Measurements from ENCODE around the gene UCK1.

UCK1 gene

DNA sequence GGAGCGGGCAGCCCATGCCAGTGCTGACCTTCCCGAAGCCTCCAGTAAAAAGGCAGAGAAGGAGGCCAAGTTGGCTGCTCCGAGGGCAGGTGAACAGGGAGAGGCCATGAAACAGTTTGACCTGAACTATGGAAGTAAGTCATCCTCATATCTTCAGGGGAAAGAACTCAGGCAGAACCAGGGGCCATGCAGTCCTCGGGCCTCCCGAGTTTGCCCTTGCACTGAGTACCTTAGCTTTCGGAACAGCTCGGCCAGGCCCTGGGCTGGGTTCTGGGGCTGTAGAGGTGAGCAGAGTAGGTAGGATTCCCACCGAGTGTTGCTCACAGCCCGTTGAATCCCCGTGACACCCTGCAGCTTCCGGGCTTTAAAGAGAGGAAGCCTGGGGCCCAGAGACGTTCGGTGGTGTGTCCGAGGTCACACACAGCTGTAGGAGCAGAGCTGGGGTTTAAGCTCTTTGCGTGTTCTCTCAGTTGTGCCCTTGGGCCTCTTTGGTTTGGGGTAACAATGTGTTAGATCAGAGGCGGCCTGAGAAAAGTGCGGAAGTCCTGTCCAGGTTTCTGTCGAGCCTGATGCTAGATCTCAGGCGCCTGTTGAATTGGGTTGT lies 53.1 kb downstream of the UCK1 start:
- no peak overlapping the region for H3K4me3 ChIP-seq (ENCODE audit: low read length)
- DNase-seq (ENCODE audit: low read depth) = no peak
- TF ChIP-seq, protein P1, sequence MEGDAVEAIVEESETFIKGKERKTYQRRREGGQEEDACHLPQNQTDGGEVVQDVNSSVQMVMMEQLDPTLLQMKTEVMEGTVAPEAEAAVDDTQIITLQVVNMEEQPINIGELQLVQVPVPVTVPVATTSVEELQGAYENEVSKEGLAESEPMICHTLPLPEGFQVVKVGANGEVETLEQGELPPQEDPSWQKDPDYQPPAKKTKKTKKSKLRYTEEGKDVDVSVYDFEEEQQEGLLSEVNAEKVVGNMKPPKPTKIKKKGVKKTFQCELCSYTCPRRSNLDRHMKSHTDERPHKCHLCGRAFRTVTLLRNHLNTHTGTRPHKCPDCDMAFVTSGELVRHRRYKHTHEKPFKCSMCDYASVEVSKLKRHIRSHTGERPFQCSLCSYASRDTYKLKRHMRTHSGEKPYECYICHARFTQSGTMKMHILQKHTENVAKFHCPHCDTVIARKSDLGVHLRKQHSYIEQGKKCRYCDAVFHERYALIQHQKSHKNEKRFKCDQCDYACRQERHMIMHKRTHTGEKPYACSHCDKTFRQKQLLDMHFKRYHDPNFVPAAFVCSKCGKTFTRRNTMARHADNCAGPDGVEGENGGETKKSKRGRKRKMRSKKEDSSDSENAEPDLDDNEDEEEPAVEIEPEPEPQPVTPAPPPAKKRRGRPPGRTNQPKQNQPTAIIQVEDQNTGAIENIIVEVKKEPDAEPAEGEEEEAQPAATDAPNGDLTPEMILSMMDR (conservative IDR thresholded peaks at IDR 0.05; ENCODE audit: low read length) = no peak

DNA sequence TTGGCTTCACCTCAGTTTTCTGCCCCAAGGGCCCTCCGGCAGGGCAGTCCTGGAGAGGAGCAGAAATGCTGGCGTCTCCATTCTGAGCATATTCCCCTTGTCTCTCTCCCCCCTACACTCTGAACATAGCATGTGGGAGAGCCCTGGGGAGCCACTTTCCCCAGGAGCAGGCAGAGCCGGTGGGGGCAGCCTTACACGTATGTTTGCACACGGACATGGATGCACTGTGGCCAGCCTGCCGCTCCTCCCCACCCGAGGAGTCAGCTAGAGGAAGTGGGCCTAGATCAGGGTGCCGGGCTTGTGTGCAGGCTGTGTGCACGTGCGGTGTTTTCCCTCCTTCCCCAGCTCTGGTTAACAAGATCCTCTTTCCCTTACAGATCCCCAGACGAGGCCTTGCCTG lies 53.7 kb downstream of the UCK1 start:
- TF ChIP-seq, protein P1 (conservative IDR thresholded peaks at IDR 0.05; ENCODE audit: low read length) = no peak
- DNase-seq (ENCODE audit: low read depth) = no peak
- no peak overlapping the region for H3K4me3 ChIP-seq (ENCODE audit: low read length)

DNA sequence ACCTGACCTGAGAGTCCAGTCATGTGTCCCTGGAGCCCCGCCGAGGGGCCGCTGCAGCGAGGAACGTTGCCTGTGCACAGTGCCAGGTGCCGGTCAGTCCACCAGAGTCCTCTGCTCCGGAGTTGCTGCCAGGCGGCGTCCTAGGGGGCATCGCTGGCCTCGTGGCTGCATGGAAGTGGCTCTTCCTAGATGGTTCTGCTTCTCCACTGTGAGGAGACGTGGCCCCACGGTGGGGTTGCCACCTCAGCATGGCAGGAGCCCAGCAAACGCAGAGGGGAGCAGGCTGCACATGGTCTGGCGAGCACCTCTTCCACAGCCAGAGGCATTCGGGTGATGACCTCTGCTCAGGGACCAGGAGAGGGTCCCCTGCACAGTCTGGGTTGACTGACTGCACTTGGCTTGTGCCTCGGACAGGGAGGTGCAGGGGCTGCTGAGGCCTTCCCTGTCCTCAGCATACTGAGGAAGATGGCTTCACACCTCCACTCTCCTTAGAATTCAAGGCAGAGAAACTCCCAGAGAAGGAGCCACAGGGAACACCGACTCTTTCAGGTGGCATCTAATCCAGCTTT lies 54.2 kb downstream of the UCK1 start:
- no peak for DNase-seq (ENCODE audit: low read depth)
- TF ChIP-seq, protein P1 (conservative IDR thresholded peaks at IDR 0.05; ENCODE audit: low read length) = no peak
- H3K4me3 ChIP-seq (ENCODE audit: low read length) = no peak overlapping the region

DNA sequence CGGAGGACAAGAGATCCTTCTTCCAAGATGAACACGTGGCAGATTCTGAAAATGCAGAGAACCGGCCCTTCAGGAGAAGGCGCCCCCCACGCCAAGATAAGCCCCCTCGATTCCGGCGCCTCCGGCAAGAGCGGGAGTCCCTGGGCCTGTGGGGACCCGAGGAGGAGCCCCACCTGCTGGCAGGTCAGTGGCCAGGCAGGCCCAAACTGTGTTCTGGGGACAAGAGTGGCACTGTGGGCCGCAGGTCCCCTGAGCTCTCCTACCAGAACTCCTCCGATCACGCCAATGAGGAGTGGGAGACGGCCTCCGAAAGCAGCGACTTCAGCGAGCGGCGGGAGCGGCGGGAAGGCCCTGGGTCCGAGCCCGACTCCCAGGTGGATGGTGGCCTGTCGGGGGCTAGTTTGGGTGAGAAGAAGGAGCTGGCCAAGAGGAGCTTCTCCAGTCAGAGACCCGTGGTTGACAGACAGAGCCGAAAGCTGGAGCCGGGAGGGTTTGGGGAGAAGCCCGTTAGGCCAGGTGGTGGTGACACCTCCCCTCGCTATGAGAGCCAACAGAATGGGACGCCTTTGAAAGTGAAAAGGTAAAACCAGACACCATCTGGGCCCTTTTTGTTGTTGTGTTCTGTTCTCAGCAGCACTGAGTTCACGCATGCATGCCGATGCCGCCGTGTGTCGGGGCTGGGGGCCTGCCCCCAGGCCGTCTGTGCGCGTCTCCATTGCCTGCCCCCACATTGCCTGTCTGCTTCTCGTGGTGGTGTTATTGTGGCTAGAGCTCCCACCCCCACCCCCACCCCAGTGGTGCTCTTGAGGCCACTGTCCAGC lies 54.9 kb downstream of the UCK1 start:
- no peak for DNase-seq (ENCODE audit: low read depth)
- TF ChIP-seq, protein P1 (conservative IDR thresholded peaks at IDR 0.05; ENCODE audit: low read length) = peak; percentile 31
- no peak overlapping the region for H3K4me3 ChIP-seq (ENCODE audit: low read length)

DNA sequence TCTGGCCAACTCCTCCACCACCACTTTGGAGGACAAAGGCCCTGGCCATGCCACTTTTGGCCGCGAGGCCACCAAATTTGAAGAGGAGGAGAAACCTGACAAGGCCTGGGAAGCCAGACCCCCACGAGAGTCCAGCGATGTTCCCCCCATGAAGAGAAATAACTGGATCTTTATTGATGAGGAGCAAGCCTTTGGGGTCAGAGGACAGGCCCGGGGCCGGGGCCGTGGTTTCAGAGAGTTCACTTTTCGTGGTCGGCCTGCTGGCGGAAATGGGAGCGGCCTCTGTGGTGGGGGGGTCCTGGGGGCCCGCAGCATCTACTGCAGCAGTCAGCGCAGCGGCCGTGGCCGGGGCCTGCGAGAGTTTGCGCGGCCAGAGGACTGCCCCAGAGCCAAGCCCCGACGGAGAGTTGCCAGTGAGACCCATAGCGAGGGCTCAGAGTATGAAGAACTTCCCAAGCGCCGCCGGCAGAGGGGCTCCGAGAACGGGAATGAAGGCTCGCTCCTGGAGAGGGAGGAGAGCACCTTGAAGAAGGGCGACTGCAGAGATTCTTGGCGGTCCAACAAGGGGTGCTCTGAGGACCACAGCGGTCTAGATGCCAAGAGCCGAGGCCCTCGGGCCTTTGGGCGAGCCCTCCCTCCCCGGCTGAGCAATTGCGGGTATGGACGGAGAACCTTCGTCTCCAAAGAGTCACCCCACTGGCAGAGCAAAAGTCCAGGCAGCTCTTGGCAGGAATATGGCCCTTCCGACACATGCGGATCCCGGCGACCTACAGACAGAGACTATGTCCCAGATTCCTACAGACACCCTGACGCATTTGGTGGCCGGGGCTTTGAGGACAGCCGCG lies 55.7 kb downstream of the UCK1 start:
- no peak for DNase-seq (ENCODE audit: low read depth)
- H3K4me3 ChIP-seq (ENCODE audit: low read length) = no peak overlapping the region
- TF ChIP-seq, protein P1 (conservative IDR thresholded peaks at IDR 0.05; ENCODE audit: low read length) = no peak

DNA sequence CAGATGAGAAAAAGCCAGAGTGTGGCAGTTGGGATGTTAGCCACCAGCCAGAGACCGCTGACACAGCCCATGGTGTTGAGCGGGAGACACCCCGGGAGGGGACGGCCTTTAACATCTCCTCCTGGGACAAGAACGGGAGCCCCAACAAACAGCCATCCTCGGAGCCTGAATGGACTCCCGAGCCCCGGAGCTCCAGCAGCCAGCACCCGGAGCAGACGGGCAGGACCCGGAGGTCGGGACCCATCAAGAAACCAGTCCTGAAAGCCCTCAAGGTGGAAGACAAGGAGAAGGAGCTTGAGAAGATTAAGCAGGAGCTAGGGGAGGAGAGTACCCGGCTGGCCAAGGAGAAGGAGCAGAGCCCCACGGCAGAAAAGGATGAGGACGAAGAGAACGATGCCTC lies 56.4 kb downstream of the UCK1 start:
- H3K4me3 ChIP-seq (ENCODE audit: low read length) = no peak overlapping the region
- TF ChIP-seq, protein P1 (conservative IDR thresholded peaks at IDR 0.05; ENCODE audit: low read length) = no peak
- DNase-seq (ENCODE audit: low read depth) = no peak
